HG03354 (cell line): ENCODE measurements around the gene HPN.

ENCODE experiments used
- ATAC-seq: cut with Tn5 transposase; IDR thresholded peaks from one replicate; pipeline ENCODE4 v1.9.1; 2021; ENCODE audit warnings: mild to moderate bottlenecking; ENCODE audit not compliant: unreplicated experiment, poor library complexity, severe bottlenecking

Gene HPN

GRCh38 chr19:35056513-35057063, 15.1 kb downstream of the HPN start:
- no peak for ATAC-seq

- ATAC-seq: no peak
Observed at GRCh38 chr19:35058370-35058769, 16.8 kb downstream of the HPN start.

DNA sequence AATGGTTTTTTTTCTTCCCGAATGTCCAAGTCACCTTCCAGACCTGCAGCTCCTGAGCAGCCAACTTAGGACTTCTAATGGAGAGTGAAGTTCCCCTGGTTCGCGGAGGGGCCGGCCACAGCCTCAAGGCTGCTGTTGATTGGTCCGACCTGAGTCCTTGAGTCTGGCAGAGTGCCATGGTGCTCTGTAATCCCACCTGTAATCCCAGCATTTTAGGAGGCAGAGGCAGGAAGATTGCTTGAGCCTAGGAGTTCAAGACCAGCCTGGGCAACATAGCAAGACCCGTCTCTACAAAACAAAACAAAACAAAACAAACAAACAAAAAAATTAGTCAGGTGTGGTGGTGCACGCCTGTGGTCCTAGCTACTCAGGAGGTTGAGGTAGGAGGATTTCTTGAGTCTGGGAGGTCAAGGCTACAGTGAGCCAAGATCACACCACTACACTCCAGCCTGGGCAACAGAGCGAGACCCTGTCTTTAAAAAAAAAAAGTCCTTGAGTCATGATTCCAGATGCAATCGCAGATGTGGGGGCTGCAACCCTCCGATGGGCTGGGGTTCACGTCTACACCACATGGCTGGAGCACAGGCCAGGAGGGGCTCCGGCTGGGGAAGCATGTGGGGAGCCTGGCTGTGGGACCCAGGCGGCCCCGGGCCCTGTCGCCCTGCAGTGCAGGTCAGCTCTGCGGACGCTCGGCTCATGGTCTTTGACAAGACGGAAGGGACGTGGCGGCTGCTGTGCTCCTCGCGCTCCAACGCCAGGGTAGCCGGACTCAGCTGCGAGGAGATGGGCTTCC, 17.7 kb downstream of the HPN start:
- no peak for ATAC-seq

DNA sequence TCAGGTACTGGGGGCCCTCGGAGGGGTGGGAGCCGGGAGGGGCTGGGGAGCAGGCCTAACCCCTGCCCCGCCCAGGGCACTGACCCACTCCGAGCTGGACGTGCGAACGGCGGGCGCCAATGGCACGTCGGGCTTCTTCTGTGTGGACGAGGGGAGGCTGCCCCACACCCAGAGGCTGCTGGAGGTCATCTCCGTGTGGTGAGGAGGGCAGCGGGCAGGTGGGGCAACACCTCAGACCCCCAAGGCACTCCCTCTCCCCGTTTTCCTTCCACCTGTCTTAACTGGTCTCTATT, 18.2 kb downstream of the HPN start:
- no peak for ATAC-seq

DNA sequence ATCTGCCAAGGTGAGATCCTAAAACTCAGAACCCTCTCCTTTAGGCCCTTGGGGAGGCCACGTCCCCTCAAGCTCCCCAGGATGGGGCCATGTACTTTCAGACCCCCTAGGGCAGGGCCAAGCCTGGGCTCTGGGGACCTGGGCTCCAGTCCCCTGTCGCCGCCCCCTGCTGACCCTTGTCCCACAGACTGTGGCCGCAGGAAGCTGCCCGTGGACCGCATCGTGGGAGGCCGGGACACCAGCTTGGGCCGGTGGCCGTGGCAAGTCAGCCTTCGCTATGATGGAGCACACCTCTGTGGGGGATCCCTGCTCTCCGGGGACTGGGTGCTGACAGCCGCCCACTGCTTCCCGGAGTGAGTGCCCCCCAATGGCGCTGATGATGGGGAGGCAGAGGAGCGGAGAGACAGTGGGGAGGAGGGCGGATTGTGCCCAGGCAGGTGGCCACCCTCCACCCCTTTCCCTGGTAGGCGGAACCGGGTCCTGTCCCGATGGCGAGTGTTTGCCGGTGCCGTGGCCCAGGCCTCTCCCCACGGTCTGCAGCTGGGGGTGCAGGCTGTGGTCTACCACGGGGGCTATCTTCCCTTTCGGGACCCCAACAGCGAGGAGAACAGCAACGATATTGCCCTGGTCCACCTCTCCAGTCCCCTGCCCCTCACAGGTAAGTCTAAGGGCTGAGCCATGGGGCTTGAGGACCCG, 18.8 kb downstream of the HPN start:
- no peak for ATAC-seq

- ATAC-seq: no peak
Observed at GRCh38 chr19:35061583-35062373, 20.3 kb downstream of the HPN start.

- no peak for ATAC-seq
Observed at GRCh38 chr19:35062942-35063341, 21.4 kb downstream of the HPN start.

GRCh38 chr19:35063940-35064818, 22.7 kb downstream of the HPN start:
- ATAC-seq: no peak

GRCh38 chr19:35065574-35065973, 24.1 kb downstream of the HPN start:
- no peak for ATAC-seq

- ATAC-seq: no peak
Observed at GRCh38 chr19:35066121-35066520, 24.6 kb downstream of the HPN start.

GRCh38 chr19:35066691-35067563, 25.4 kb downstream of the HPN start:
- ATAC-seq: peak; percentile 87

DNA sequence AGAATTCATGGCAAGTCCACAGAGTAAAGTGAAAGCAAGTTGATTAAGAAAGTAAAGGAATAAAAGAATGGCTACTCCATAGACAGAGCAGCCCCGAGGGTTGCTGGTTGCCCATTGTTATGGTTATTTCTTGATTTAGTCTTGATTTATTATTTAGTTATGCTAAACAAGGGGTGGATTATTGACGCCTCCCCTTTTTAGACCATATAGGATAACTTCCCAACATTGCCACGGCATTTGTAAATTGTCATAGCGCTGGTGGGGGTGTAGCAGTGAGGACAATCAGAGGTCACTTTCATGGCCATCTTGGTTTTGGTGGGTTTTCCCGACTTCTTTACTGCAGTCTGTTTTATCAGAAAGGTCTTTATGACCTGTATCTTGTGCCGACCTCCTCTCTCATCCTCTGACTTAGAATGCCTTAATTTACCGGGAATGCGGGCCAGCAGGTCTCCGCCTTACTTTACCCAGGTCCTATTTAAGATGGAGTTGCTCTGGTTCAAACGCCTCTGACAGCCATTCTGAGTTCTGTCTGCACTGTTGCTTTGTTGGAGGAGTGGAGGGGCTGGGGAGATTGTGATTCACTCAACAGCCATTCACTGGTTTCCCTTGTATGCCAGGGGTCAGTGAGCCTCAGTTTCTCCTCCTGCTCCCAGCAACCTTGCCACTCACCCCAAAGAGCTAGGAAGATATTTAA, 27.6 kb downstream of the HPN start:
- no peak for ATAC-seq

DNA sequence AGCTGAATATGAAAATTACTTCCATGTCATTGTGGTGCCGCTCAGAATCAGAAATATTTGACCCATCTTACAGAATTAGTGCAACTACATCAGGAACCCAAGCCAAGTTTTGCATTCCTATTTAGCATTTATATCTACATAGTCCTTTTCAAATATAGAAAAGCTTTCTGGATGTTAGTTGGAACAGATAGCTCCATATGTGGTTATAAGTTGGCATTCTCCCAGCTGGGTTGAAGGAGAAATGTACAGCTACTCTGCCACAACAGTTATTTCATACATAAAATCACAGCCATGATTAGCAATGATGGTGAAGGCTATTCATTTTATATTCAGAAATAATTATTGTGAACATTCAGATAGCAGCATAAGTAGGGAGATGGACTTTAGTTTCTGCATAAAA, 28.2 kb downstream of the HPN start:
- ATAC-seq: no peak

DNA sequence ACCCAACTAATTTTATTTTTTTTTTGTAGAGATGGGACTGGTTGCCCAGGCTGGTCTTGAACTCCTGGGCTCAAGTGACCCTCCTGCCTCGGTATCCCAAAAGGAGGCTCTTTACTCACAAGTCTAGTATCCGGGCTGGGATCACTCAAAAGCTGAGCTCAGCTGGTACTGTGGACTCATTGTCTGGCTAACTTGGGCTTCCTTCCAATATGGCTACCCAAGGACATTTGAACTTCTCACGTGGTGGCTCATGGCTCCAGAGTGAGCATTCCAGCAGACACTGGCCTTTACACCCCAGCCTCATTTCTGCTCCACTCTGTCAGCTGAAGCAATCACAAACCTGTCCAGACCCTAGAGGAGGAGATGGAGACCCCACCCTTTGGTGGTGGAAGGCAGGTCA, 28.9 kb downstream of the HPN start:
- no peak for ATAC-seq

GRCh38 chr19:35073516-35073915, 32.0 kb downstream of the HPN start:
- ATAC-seq: no peak

DNA sequence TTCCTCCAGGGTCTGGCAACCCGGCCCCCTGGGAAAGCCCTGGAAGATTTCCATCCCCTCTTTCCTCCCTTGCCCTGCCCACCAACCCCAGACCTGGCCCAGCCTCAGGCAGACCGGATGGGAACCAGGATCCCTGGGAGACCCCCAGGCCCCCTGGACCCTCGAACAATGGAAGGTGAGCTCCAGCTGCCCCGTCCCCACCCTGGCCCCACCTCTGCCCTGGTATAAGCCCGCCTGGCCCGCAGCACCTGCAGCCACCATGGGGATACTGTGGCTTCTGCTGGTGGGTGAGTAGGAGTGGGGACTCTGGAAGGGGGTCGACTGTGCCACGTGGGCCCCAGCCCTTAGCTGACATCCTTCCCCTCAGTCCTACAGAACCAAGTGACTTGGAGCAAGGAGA, 32.4 kb downstream of the HPN start:
- ATAC-seq: no peak

GRCh38 chr19:35074426-35075201, 33.1 kb downstream of the HPN start:
- no peak for ATAC-seq
